H9 (cell line): ENCODE results near the gene MAJIN. TPM values are rescaled to one million over a fixed set of nuclear protein-coding genes. Genes with fewer than 3 reads are reported as not detected.

ENCODE experiments used
- DNase-seq: peaks from one replicate; pipeline ENCODE4 v3.0.0-alpha.2; 2017
- H2AFZ ChIP-seq: one replicate; pipeline ENCODE4 v1.6.1; 2013; ENCODE audit warnings: mild to moderate bottlenecking, low read length, control low read depth, moderate library complexity
- H2AK5ac ChIP-seq: 2 replicates; pipeline ENCODE4 v1.6.1; 2013; ENCODE audit warnings: low read length, control low read depth, mixed read lengths; ENCODE audit not compliant: insufficient read length
- H2BK120ac ChIP-seq: one replicate; pipeline ENCODE4 v1.6.1; 2013; ENCODE audit warnings: low read depth, mild to moderate bottlenecking, low read length, control low read depth, inconsistent platforms; ENCODE audit not compliant: poor library complexity, severe bottlenecking
- H2BK12ac ChIP-seq: 2 replicates; pipeline ENCODE4 v1.6.1; 2013; ENCODE audit warnings: low read length, control low read depth, mixed read lengths, low read depth; ENCODE audit not compliant: insufficient read length
- H2BK15ac ChIP-seq: 2 replicates; pipeline ENCODE4 v1.6.1; 2013; ENCODE audit warnings: low read depth, low read length, control low read depth
- H2BK20ac ChIP-seq: one replicate; pipeline ENCODE4 v1.6.1; 2013; ENCODE audit warnings: low read depth, mild to moderate bottlenecking, low read length, control low read depth, inconsistent platforms; ENCODE audit not compliant: poor library complexity, severe bottlenecking
- H2BK5ac ChIP-seq: 2 replicates; pipeline ENCODE4 v1.6.1; 2013; ENCODE audit warnings: low read length, control low read depth, mixed read lengths; ENCODE audit not compliant: insufficient read length
- H3K14ac ChIP-seq: 2 replicates; pipeline ENCODE4 v1.6.1; 2013; ENCODE audit warnings: low read length, control low read depth; ENCODE audit not compliant: insufficient read depth
- H3K18ac ChIP-seq: 2 replicates; pipeline ENCODE4 v1.6.1; 2013; ENCODE audit warnings: low read depth, mild to moderate bottlenecking, mixed read lengths, low read length, control low read depth; ENCODE audit not compliant: insufficient read length
- H3K23ac ChIP-seq: 2 replicates; pipeline ENCODE4 v1.6.1; 2013; ENCODE audit warnings: low read length, control low read depth, mixed read lengths, low read depth; ENCODE audit not compliant: insufficient read length
- H3K23me2 ChIP-seq: 2 replicates; pipeline ENCODE4 v1.6.1; 2013; ENCODE audit warnings: low read depth, mild to moderate bottlenecking, mixed read lengths, low read length, control low read depth; ENCODE audit not compliant: insufficient read length, poor library complexity, severe bottlenecking
- H3K27ac ChIP-seq: 2 replicates; pipeline ENCODE4 v1.5.1; 2013; ENCODE audit warnings: low read length, control low read depth, mixed read lengths, low read depth; ENCODE audit not compliant: insufficient read length
- H3K27me3 ChIP-seq: 2 replicates; pipeline ENCODE4 v1.6.1; 2013; ENCODE audit warnings: low read length, control low read depth, inconsistent platforms; ENCODE audit not compliant: insufficient read depth
- H3K4ac ChIP-seq: 2 replicates; pipeline ENCODE4 v1.6.1; 2013; ENCODE audit warnings: low read depth, mild to moderate bottlenecking, control low read depth, inconsistent platforms, low read length, moderate library complexity
- H3K4me1 ChIP-seq: 2 replicates; pipeline ENCODE4 v1.6.1; 2013; ENCODE audit warnings: low read length, control low read depth, inconsistent platforms; ENCODE audit not compliant: insufficient read depth
- H3K4me2 ChIP-seq: 2 replicates; pipeline ENCODE4 v1.6.1; 2013; ENCODE audit warnings: low read length, control low read depth, mixed read lengths; ENCODE audit not compliant: insufficient read length, insufficient read depth
- H3K56ac ChIP-seq: 2 replicates; pipeline ENCODE4 v1.6.1; 2013; ENCODE audit warnings: low read depth, mild to moderate bottlenecking, mixed read lengths, low read length, control low read depth; ENCODE audit not compliant: insufficient read length
- H3K79me1 ChIP-seq: 2 replicates; pipeline ENCODE4 v1.6.1; 2013; ENCODE audit warnings: low read depth, mild to moderate bottlenecking, moderate library complexity, low read length, control low read depth, inconsistent platforms; ENCODE audit not compliant: insufficient read depth, poor library complexity, severe bottlenecking
- H3K79me2 ChIP-seq: 2 replicates; pipeline ENCODE4 v1.6.1; 2013; ENCODE audit warnings: low read length, control low read depth, inconsistent platforms; ENCODE audit not compliant: insufficient read depth
- H3K9ac ChIP-seq: 2 replicates; pipeline ENCODE4 v1.6.1; 2013; ENCODE audit warnings: low read length, control low read depth, mixed read lengths; ENCODE audit not compliant: insufficient read length; ENCODE audit errors: extremely low read depth
- H3K9me3 ChIP-seq: one replicate; pipeline ENCODE4 v1.6.1; 2013; ENCODE audit warnings: low read depth, low read length, inconsistent platforms; ENCODE audit not compliant: control insufficient read depth
- H3T11ph ChIP-seq: one replicate; pipeline ENCODE4 v1.6.1; 2013; ENCODE audit warnings: mild to moderate bottlenecking, low read length, control low read depth, inconsistent platforms
- H4K20me1 ChIP-seq: one replicate; pipeline ENCODE4 v1.6.1; 2013; ENCODE audit not compliant: control insufficient read depth, insufficient read length, insufficient read depth
- H4K5ac ChIP-seq: 2 replicates; pipeline ENCODE4 v1.6.1; 2013; ENCODE audit warnings: low read depth, mild to moderate bottlenecking, mixed read lengths, low read length, control low read depth; ENCODE audit not compliant: insufficient read length
- H4K8ac ChIP-seq: replicated peaks from 2 replicates; pipeline ENCODE4 v1.6.1; 2013; ENCODE audit warnings: low read length, control low read depth, mixed read lengths, low read depth; ENCODE audit not compliant: insufficient read length
- H4K91ac ChIP-seq: 2 replicates; pipeline ENCODE4 v1.6.1; 2013; ENCODE audit warnings: low read depth, mild to moderate bottlenecking, moderate library complexity, mixed read lengths, low read length, control low read depth; ENCODE audit not compliant: insufficient read length
- H3K27ac Mint-ChIP-seq, 3 experiments: 2 replicates in 2 of 3; 3 replicates in 1 of 3; pipeline ENCODE4 v1.8.0; 2020 to 2021; ENCODE audit warnings: mixed read lengths in 3 of 3, mild to moderate bottlenecking in 1 of 3, moderate library complexity in 1 of 3
- H3K27me3 Mint-ChIP-seq: 2 replicates; pipeline ENCODE4 v1.8.0; 2021; ENCODE audit warnings: low read depth, mild to moderate bottlenecking, moderate library complexity, mixed read lengths
- H3K36me3 Mint-ChIP-seq, 3 experiments: 2 replicates in 2 of 3; 3 replicates in 1 of 3; pipeline ENCODE4 v1.8.0; 2020 to 2021; ENCODE audit warnings: low read depth in 3 of 3, mixed read lengths in 3 of 3; ENCODE audit not compliant: insufficient read depth in 1 of 3
- H3K4me1 Mint-ChIP-seq, 2 experiments: 2 replicates each; pipeline ENCODE4 v1.8.0; 2020; ENCODE audit warnings: mixed read lengths in 2 of 2
- H3K4me3 Mint-ChIP-seq, 2 experiments: 2 replicates in 1 of 2; 3 replicates in 1 of 2; pipeline ENCODE4 v1.8.0; 2020 to 2021; ENCODE audit warnings: mild to moderate bottlenecking in 2 of 2, mixed read lengths in 2 of 2, moderate library complexity in 1 of 2
- H3K9me3 Mint-ChIP-seq, 2 experiments: 2 replicates in 1 of 2; 3 replicates in 1 of 2; pipeline ENCODE4 v1.8.0; 2020; ENCODE audit warnings: mild to moderate bottlenecking in 2 of 2, mixed read lengths in 2 of 2, moderate library complexity in 1 of 2
- WGBS: extraction: QIAGEN DNeasy Blood & Tissue Kit; methylation state at CpG from one replicate; pipeline ENCODE4 v1.1.7; 2013; ENCODE audit warnings: missing lambda C conversion rate, low lambda C conversion rate, mixed read lengths; ENCODE audit not compliant: insufficient read length; ENCODE audit errors: extremely low coverage; 5-methylcytosine and 5-hydroxymethylcytosine counted together
- total RNA-seq: library from RNA; stranded (reverse); gene quantifications from 2 replicates; pipeline ENCODE4 v1.2.1, GENCODE V29; 2021
- TF ChIP-seq, protein P1 (sequence below): fragments of 200-600 bp; sonication (generic); conservative IDR thresholded peaks from 3 replicates; pipeline ENCODE4 v1.8.0; 2021; ENCODE audit warnings: antibody characterized with exemption, mild to moderate bottlenecking

Gene MAJIN
- total RNA-seq, 1 experiment from 2014 or later = not detected

- Histone ChIP-seq H3K27ac (no peak overlapping the region), H4K91ac (no peak overlapping the region), H4K20me1 (no peaks in the 10 kb centered on the region), H3K4me1 (peaks cover 4% of the 10 kb centered on the region; the same call in 1 of the 2 replicates), H3K14ac (no peak overlapping the region), H3K9ac (no peak overlapping the region), H3K9me3 (no peaks in the 10 kb centered on the region), H2AK5ac (no peak overlapping the region), H2BK12ac (no peak overlapping the region), H3K18ac (no peak overlapping the region), H3K23ac (no peak overlapping the region), H3K4ac (no peak overlapping the region), H3K4me2 (no peak overlapping the region), H3K79me1 (no peaks in the 10 kb centered on the region), H2BK20ac (no peak overlapping the region), H2BK5ac (no peak overlapping the region), H4K8ac (no peak overlapping the region), H2AFZ (no peak overlapping the region), H3T11ph (no peak overlapping the region), H3K79me2 (no peaks in the 10 kb centered on the region), H2BK120ac (no peak overlapping the region), H3K56ac (no peak overlapping the region), H3K27me3 (no peaks in the 10 kb centered on the region), H4K5ac (no peak overlapping the region), H3K23me2 (no peaks in the 10 kb centered on the region), H2BK15ac (no peak overlapping the region)
- no peaks in the 10 kb centered on the region for H3K36me3 Mint-ChIP-seq
- DNase-seq = no peak
- peaks cover 1% of the 10 kb centered on the region; the same call in 1 of the 2 replicates for H3K27me3 Mint-ChIP-seq
- TF ChIP-seq, protein P1, sequence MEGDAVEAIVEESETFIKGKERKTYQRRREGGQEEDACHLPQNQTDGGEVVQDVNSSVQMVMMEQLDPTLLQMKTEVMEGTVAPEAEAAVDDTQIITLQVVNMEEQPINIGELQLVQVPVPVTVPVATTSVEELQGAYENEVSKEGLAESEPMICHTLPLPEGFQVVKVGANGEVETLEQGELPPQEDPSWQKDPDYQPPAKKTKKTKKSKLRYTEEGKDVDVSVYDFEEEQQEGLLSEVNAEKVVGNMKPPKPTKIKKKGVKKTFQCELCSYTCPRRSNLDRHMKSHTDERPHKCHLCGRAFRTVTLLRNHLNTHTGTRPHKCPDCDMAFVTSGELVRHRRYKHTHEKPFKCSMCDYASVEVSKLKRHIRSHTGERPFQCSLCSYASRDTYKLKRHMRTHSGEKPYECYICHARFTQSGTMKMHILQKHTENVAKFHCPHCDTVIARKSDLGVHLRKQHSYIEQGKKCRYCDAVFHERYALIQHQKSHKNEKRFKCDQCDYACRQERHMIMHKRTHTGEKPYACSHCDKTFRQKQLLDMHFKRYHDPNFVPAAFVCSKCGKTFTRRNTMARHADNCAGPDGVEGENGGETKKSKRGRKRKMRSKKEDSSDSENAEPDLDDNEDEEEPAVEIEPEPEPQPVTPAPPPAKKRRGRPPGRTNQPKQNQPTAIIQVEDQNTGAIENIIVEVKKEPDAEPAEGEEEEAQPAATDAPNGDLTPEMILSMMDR = no peak
- H3K4me3 Mint-ChIP-seq = no peak overlapping the region
- H3K27ac Mint-ChIP-seq = no peak overlapping the region
- WGBS = no CpG with 5 or more reads among the region's 1 CpG
- H3K9me3 Mint-ChIP-seq = no peaks in the 10 kb centered on the region
- peaks cover 17 to 21% of the 10 kb centered on the region in 2 experiments for H3K4me1 Mint-ChIP-seq
These were observed 27.6 kb upstream of the MAJIN start for GRCh38 chr11:64999478-64999877.
